NB4 (cell line): ENCODE results near the gene ZNHIT1.
"Not testable (repeated sequence)": the region's sequence is repeated elsewhere in the genome, so short reads cannot be mapped to it uniquely, and the experiment has no call there.

Experiments
- DNase-seq: peaks from one replicate; pipeline ENCODE4 v3.0.0; 2010; ENCODE audit warnings: low read depth
- H3K4me3 ChIP-seq: one replicate; pipeline ENCODE4 v1.5.1; 2011; ENCODE audit warnings: mild to moderate bottlenecking, low read depth, low read length, moderate library complexity
- CTCF ChIP-seq: IDR thresholded peaks from one replicate; pipeline ENCODE4 v1.5.1; 2012; ENCODE audit warnings: low read depth, low read length
- MAX ChIP-seq: IDR thresholded peaks from 2 replicates; pipeline ENCODE4 v1.6.1; 2011; ENCODE audit warnings: low read depth, low read length
- MYC ChIP-seq: IDR thresholded peaks from 2 replicates; pipeline ENCODE4 v1.6.1; 2011; ENCODE audit warnings: low read depth, low read length
- POLR2A ChIP-seq: IDR thresholded peaks from 2 replicates; pipeline ENCODE4 v1.6.1; 2011; ENCODE audit warnings: mild to moderate bottlenecking; ENCODE audit not compliant: insufficient read length; ENCODE audit errors: extremely low read depth

ZNHIT1 gene

GRCh38 chr7:101202603-101202918 is 15.4 kb upstream of the ZNHIT1 start:
- H3K4me3 ChIP-seq, result no peak overlapping the region
- no peak for DNase-seq
- no peak for TF ChIP-seq MYC

GRCh38 chr7:101203740-101204738 is 13.9 kb upstream of the ZNHIT1 start:
- H3K4me3 ChIP-seq, result not testable (repeated sequence)
- DNase-seq, result peak; percentile 87

GRCh38 chr7:101205901-101206664 is 11.9 kb upstream of the ZNHIT1 start:
- H3K4me3 ChIP-seq, result no peak overlapping the region
- no peak for DNase-seq
- TF ChIP-seq MYC (no peak), POLR2A (no peak), MAX (no peak), CTCF (no peak)

GRCh38 chr7:101206665-101207042 is 11.3 kb upstream of the ZNHIT1 start:
- TF ChIP-seq MAX, result no peak
- no peak for TF ChIP-seq MYC
- no peak for TF ChIP-seq CTCF
- TF ChIP-seq POLR2A, result no peak
- DNase-seq, result peak; percentile 42
- H3K4me3 ChIP-seq, result no peak overlapping the region

GRCh38 chr7:101207459-101207858 is 10.5 kb upstream of the ZNHIT1 start:
- H3K4me3 ChIP-seq, result no peak overlapping the region
- TF ChIP-seq MAX, result no peak
- TF ChIP-seq MYC, result no peak
- TF ChIP-seq CTCF, result no peak
- no peak for TF ChIP-seq POLR2A
- no peak for DNase-seq

- TF ChIP-seq MAX, result no peak
- no peak for TF ChIP-seq POLR2A
- TF ChIP-seq CTCF, result no peak
- TF ChIP-seq MYC, result no peak
- DNase-seq, result no peak
- H3K4me3 ChIP-seq, result no peak overlapping the region
Measured at GRCh38 chr7:101208794-101209193, 9.2 kb upstream of the ZNHIT1 start.
